Psoas muscle (tissue), 8 donors: ENCODE results near the gene PAPPA. TPM values are rescaled to one million over a fixed set of nuclear protein-coding genes. Genes with fewer than 3 reads are reported as not detected.

Experiments used
- ATAC-seq, 4 donors: fragments of 200-7000 bp; cut with Tn5 transposase; one replicate each; pipeline ENCODE4 v1.9.1; 2020; ENCODE audit warnings: moderate library complexity in 3 of 4, mild to moderate bottlenecking in 2 of 4
- DNase-seq, 2 donors: peaks; one replicate each; pipeline ENCODE4 v3.0.0-alpha.2; 2020
- H3K27ac ChIP-seq: fragments of 200-600 bp; one replicate; pipeline ENCODE4 v1.8.0; 2022
- H3K27me3 ChIP-seq, 3 donors: fragments of 200-600 bp in 1 of 3; one replicate each; pipeline versions ENCODE4 v1.6.1 to v1.8.0; 2013 to 2022; ENCODE audit warnings: low read length in 2 of 3, mild to moderate bottlenecking in 2 of 3, moderate library complexity in 1 of 3; ENCODE audit not compliant: insufficient read depth in 3 of 3
- H3K36me3 ChIP-seq, 2 donors: fragments of 200-600 bp in 1 of 2; one replicate each; pipeline versions ENCODE4 v1.6.1 to v1.8.0; 2013 to 2022; ENCODE audit warnings: low read depth in 1 of 2, mild to moderate bottlenecking in 1 of 2, moderate library complexity in 1 of 2; ENCODE audit not compliant: insufficient read depth in 1 of 2
- H3K4me1 ChIP-seq: fragments of 200-600 bp; one replicate; pipeline ENCODE4 v1.8.0; 2022
- H3K4me3 ChIP-seq: fragments of 200-600 bp; one replicate; pipeline ENCODE4 v1.8.0; 2022; ENCODE audit warnings: mild to moderate bottlenecking
- H3K9me3 ChIP-seq: fragments of 200-600 bp; one replicate; pipeline ENCODE4 v1.8.0; 2022
- WGBS, 3 donors: extraction: QIAGEN DNeasy Blood & Tissue Kit; methylation state at CpG; one replicate each; pipeline versions ENCODE4 v1.1.6 to v1.1.7; 2013; 5-methylcytosine and 5-hydroxymethylcytosine counted together
- intact Hi-C, 2 donors: fragments of 100-400 bp; cut with DNase I; formaldehyde crosslinking; loops; one replicate each; pipeline versions ENCODE4 v1.11.0 to v1.14.2; 2022
- polyA plus RNA-seq, 3 donors: library from polyadenylated mRNA; stranded (reverse); fragments of 200-250 nt; gene quantifications; one replicate each; pipeline ENCODE4 v1.2.3, GENCODE V29; 2013
- total RNA-seq, 4 donors: library from RNA; stranded (reverse); fragmentation: NEBNext Ultra II Directional in 2 of 4; extraction: Animal tissue kit (Norgen Biotek cat#: 25700) in 2 of 4; gene quantifications; one replicate each; pipeline versions ENCODE4 v1.2.1 to v1.2.4, GENCODE V29; 2021 to 2023
- TF ChIP-seq, protein P1 (sequence below): fragments of 200-600 bp; IDR thresholded peaks from one replicate; pipeline ENCODE4 v1.8.0; 2022; ENCODE audit warnings: antibody characterized with exemption
- donor health status: healthy with polysubstance abuse.
- donor health status: DM: no; HTN: no; CAD: no; lungs with moderate emphysema.
- donor health status: Bipolar disorder and iron deficiency.
- donor health status: healthy.
- donor health status: DM: yes; HTN: yes; CAD: no.
- donor health status: DM: no; HTN: no; CAD: no.
- donor health status: DM: no; HTN: no; CAD: no.
- donor health status: DM: yes; HTN: yes; CAD: no.

PAPPA gene
- total and polyA plus RNA-seq, 7 donors = 0.07 to 0.88 (median 0.61) TPM

DNA sequence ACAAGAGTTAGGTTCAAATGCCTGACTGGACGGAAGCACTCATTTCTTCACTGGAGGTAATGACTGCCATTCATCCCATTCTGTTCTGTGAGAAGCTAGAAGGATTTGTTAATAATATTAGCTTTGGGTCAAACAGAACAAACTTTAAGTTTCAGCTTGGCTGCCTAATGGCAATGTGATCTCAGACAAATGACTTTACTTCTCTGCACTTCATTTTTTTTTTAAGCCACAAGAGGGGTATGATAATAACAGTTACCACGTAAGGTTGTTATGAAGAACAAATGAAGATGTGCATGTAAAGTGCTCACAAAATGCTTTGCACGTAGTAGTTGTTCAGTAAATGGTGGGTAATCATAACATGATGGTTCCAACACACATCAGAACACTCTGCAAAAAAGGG lies 199.4 kb downstream of the PAPPA start:
- TF ChIP-seq, protein P1, sequence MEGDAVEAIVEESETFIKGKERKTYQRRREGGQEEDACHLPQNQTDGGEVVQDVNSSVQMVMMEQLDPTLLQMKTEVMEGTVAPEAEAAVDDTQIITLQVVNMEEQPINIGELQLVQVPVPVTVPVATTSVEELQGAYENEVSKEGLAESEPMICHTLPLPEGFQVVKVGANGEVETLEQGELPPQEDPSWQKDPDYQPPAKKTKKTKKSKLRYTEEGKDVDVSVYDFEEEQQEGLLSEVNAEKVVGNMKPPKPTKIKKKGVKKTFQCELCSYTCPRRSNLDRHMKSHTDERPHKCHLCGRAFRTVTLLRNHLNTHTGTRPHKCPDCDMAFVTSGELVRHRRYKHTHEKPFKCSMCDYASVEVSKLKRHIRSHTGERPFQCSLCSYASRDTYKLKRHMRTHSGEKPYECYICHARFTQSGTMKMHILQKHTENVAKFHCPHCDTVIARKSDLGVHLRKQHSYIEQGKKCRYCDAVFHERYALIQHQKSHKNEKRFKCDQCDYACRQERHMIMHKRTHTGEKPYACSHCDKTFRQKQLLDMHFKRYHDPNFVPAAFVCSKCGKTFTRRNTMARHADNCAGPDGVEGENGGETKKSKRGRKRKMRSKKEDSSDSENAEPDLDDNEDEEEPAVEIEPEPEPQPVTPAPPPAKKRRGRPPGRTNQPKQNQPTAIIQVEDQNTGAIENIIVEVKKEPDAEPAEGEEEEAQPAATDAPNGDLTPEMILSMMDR = no peak
- DNase-seq (no peak), ATAC-seq (no peak)
- Histone ChIP-seq H3K27me3 (no peaks in the 10 kb centered on the region), H3K4me3 (no peak overlapping the region), H3K4me1 (peaks cover 12% of the 10 kb centered on the region), H3K9me3 (no peaks in the 10 kb centered on the region), H3K36me3 (no peaks in the 10 kb centered on the region), H3K27ac (no peak overlapping the region)
- intact Hi-C loops = no loop called here
- WGBS, 3 donors = 91 to 96% (median 95%) methylated on average over 3 of the region's 3 CpGs

GRCh38 chr9:116355153-116355921 lies 201.7 kb downstream of the PAPPA start:
- Histone ChIP-seq H3K4me1 (peaks cover 21% of the 10 kb centered on the region), H3K27me3 (no peaks in the 10 kb centered on the region), H3K4me3 (no peak overlapping the region), H3K36me3 (no peaks in the 10 kb centered on the region), H3K27ac (peak overlapping the region; percentile 23), H3K9me3 (no peaks in the 10 kb centered on the region)
- 19 to 27% (median 20%) methylated on average over 11 of the region's 11 CpGs for WGBS, 3 donors
- TF ChIP-seq, protein P1 = no peak
- intact Hi-C loops = no loop called here
- ATAC-seq = peak; percentile 65 to 92 (median 81)
- peak in 1 of 2 donors; percentile 61 for DNase-seq

GRCh38 chr9:116358251-116358650 lies 204.7 kb downstream of the PAPPA start:
- Histone ChIP-seq H3K27me3 (no peaks in the 10 kb centered on the region), H3K36me3 (no peaks in the 10 kb centered on the region), H3K27ac (no peak overlapping the region), H3K9me3 (no peaks in the 10 kb centered on the region), H3K4me3 (no peak overlapping the region), H3K4me1 (peaks cover 26% of the 10 kb centered on the region)
- ATAC-seq (no peak), DNase-seq (no peak)
- 85 to 86% (median 85%) methylated on average over 3 of the region's 3 CpGs for WGBS, 3 donors
- TF ChIP-seq, protein P1 = no peak
- intact Hi-C loops = no loop called here

DNA sequence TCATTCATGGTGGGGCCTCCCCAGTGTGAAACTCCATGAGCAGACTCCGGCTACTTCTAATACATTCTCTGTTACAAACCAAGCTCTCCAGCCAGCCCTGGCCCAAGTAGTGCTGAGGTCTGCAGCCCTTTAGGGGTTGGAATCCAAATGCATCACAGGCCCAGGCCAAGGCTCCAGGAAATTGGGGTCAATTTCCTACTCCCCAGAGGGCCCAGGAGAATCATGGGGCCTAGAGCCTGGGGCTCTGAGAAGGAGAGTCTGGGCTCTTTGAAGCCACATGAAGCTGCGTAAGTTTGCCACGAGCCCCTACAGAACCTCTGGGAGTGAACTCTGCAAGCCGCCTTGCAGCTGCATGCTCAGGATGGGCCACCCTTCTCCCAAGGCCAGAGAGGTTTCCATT lies 206.4 kb downstream of the PAPPA start:
- Histone ChIP-seq H3K27ac (no peak overlapping the region), H3K27me3 (no peaks in the 10 kb centered on the region), H3K9me3 (no peaks in the 10 kb centered on the region), H3K36me3 (no peaks in the 10 kb centered on the region), H3K4me1 (peaks cover 30% of the 10 kb centered on the region), H3K4me3 (no peak overlapping the region)
- 44 to 64% (median 49%) methylated on average over 4 of the region's 4 CpGs for WGBS, 3 donors
- intact Hi-C loops = loop anchor here in 1 of 2 donors (5.0 to 10.0 kb wide), 2 partner anchors 203 to 215 kb away; no protein-coding TSS in a partner anchor
- DNase-seq = no peak
- ATAC-seq = no peak
- TF ChIP-seq, protein P1 = no peak
